ENCODE results near the gene GCC1.

Gene GCC1

DNA sequence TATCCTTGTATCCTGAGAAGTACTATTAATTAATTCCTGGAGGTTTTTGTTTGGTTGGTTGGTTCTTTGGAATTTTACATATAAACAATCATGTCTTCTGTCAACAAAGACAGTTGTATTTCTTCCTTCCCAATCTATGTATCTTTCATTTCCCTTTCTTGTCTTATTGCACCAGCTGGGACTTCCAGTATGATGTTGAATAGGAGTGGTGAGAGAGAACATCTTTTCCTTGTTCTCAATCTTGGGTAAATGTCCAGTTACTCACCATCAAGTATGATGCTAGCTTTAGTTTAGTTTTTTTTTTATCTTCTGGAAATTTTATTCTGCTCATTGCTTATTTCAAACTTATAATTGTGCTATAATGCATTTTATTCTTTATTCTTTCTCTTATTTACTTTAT lies 39.9 kb upstream of the GCC1 start:
- TF ChIP-seq, protein P1, sequence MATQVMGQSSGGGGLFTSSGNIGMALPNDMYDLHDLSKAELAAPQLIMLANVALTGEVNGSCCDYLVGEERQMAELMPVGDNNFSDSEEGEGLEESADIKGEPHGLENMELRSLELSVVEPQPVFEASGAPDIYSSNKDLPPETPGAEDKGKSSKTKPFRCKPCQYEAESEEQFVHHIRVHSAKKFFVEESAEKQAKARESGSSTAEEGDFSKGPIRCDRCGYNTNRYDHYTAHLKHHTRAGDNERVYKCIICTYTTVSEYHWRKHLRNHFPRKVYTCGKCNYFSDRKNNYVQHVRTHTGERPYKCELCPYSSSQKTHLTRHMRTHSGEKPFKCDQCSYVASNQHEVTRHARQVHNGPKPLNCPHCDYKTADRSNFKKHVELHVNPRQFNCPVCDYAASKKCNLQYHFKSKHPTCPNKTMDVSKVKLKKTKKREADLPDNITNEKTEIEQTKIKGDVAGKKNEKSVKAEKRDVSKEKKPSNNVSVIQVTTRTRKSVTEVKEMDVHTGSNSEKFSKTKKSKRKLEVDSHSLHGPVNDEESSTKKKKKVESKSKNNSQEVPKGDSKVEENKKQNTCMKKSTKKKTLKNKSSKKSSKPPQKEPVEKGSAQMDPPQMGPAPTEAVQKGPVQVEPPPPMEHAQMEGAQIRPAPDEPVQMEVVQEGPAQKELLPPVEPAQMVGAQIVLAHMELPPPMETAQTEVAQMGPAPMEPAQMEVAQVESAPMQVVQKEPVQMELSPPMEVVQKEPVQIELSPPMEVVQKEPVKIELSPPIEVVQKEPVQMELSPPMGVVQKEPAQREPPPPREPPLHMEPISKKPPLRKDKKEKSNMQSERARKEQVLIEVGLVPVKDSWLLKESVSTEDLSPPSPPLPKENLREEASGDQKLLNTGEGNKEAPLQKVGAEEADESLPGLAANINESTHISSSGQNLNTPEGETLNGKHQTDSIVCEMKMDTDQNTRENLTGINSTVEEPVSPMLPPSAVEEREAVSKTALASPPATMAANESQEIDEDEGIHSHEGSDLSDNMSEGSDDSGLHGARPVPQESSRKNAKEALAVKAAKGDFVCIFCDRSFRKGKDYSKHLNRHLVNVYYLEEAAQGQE (IDR thresholded peaks at IDR 0.05; ENCODE audit: insufficient read depth in 1 of 2, low read depth in 2 of 2, low read length in 2 of 2) = no peak
- no peak for TF ChIP-seq FOXP2 (optimal IDR thresholded peaks at IDR 0.05; ENCODE audit: borderline replicate concordance, extremely low read depth, extremely low read length, insufficient read depth)
- no peak for TF ChIP-seq POLR2AphosphoS5 (IDR thresholded peaks at IDR 0.05; ENCODE audit: low read depth, low read length)
- no peak for TF ChIP-seq TAF1 (IDR thresholded peaks at IDR 0.05; ENCODE audit: borderline replicate concordance, insufficient read depth, low read length)
- no peak for TF ChIP-seq SIN3A (IDR thresholded peaks at IDR 0.05; ENCODE audit: borderline replicate concordance, insufficient read depth, low read length)

GRCh38 chr7:127620406-127621233 lies 35.2 kb upstream of the GCC1 start:
- no peak for TF ChIP-seq POLR2AphosphoS5 (IDR thresholded peaks at IDR 0.05; ENCODE audit: low read depth, low read length)
- TF ChIP-seq TAF1 (IDR thresholded peaks at IDR 0.05; ENCODE audit: borderline replicate concordance, insufficient read depth, low read length) = no peak
- TF ChIP-seq SIN3A (IDR thresholded peaks at IDR 0.05; ENCODE audit: borderline replicate concordance, insufficient read depth, low read length) = no peak
- TF ChIP-seq, protein P1 (IDR thresholded peaks at IDR 0.05; ENCODE audit: insufficient read depth in 1 of 2, low read depth in 2 of 2, low read length in 2 of 2) = no peak
- TF ChIP-seq FOXP2 (optimal IDR thresholded peaks at IDR 0.05; ENCODE audit: borderline replicate concordance, extremely low read depth, extremely low read length, insufficient read depth) = no peak

- TF ChIP-seq, protein P1 (IDR thresholded peaks at IDR 0.05; ENCODE audit: insufficient read depth in 1 of 2, low read depth in 2 of 2, low read length in 2 of 2) = no peak
- TF ChIP-seq POLR2AphosphoS5 (IDR thresholded peaks at IDR 0.05; ENCODE audit: low read depth, low read length) (no peak), SIN3A (IDR thresholded peaks at IDR 0.05; ENCODE audit: borderline replicate concordance, insufficient read depth, low read length) (no peak)
Observed at GRCh38 chr7:127619681-127620405, 34.4 kb upstream of the GCC1 start.

GRCh38 chr7:127618775-127619174 lies 33.4 kb upstream of the GCC1 start:
- TF ChIP-seq SIN3A (IDR thresholded peaks at IDR 0.05; ENCODE audit: borderline replicate concordance, insufficient read depth, low read length) = no peak
- TF ChIP-seq, protein P1 (IDR thresholded peaks at IDR 0.05; ENCODE audit: insufficient read depth in 1 of 2, low read depth in 2 of 2, low read length in 2 of 2) = no peak

Measured in PFSK-1 (cell line).